Common myeloid progenitor, CD34-positive (primary cell): ENCODE measurements around the gene ZC3H15.

Source experiments
- CTCF ChIA-PET: fragments of 350-600 bp; sonication (Branson Sonifier 250); formaldehyde crosslinking; loops from one replicate; lab custom pipeline; 2021; ENCODE audit warnings: antibody characterized with exemption; lab: Charles Lee
- POLR2A ChIA-PET: fragments of 350-600 bp; sonication (Branson Sonifier 250); formaldehyde crosslinking; loops from one replicate; lab custom pipeline; 2021; ENCODE audit warnings: antibody characterized with exemption; lab: Charles Lee
- DNase-seq, 3 donors: peaks; one replicate each; pipeline versions ENCODE4 v3.0.0 to v3.0.0-alpha.2; 2013
- H3K27ac ChIP-seq, 2 experiments: 1 replicate in 1 of 2; 2 replicates in 1 of 2; pipeline ENCODE4 v1.7.0; 2013; ENCODE audit warnings: inconsistent platforms in 2 of 2, low read length in 2 of 2, mild to moderate bottlenecking in 2 of 2, low read depth in 1 of 2, moderate library complexity in 1 of 2; ENCODE audit not compliant: severe bottlenecking in 2 of 2, insufficient read depth in 1 of 2, poor library complexity in 1 of 2
- H3K27me3 ChIP-seq, 5 experiments: replicated peaks in 2 of 5; 1 replicate in 3 of 5; 2 replicates in 2 of 5; pipeline versions ENCODE4 v1.6.1 to v1.7.0; 2013; ENCODE audit warnings: low read length in 4 of 5, mild to moderate bottlenecking in 2 of 5, moderate library complexity in 2 of 5, inconsistent platforms in 1 of 5; ENCODE audit not compliant: insufficient read depth in 5 of 5, control insufficient read depth in 4 of 5
- H3K36me3 ChIP-seq, 4 experiments: 1 replicate in 2 of 4; 2 replicates in 2 of 4; pipeline versions ENCODE4 v1.6.1 to v1.7.0; 2013; ENCODE audit warnings: low read length in 3 of 4, control low read depth in 1 of 4, mild to moderate bottlenecking in 1 of 4; ENCODE audit not compliant: control insufficient read depth in 4 of 4, insufficient read depth in 4 of 4
- H3K4me1 ChIP-seq, 4 experiments: 1 replicate in 3 of 4; 2 replicates in 1 of 4; pipeline versions ENCODE4 v1.6.1 to v1.7.1; 2013; ENCODE audit warnings: low read length in 3 of 4, mild to moderate bottlenecking in 3 of 4, control low read depth in 1 of 4, inconsistent platforms in 1 of 4, moderate library complexity in 1 of 4; ENCODE audit not compliant: control insufficient read depth in 4 of 4, insufficient read depth in 4 of 4; ENCODE audit errors: control extremely low read depth in 1 of 4
- H3K4me3 ChIP-seq, 7 experiments: 1 replicate in 4 of 7; 2 replicates in 3 of 7; pipeline versions ENCODE4 v1.5.1 to v1.7.0; 2013; ENCODE audit warnings: mild to moderate bottlenecking in 7 of 7, low read length in 6 of 7, moderate library complexity in 6 of 7, inconsistent platforms in 2 of 7, low read depth in 2 of 7, control low read depth in 1 of 7; ENCODE audit not compliant: insufficient read depth in 4 of 7, control insufficient read depth in 1 of 7; ENCODE audit errors: extremely low read depth in 1 of 7
- H3K9me3 ChIP-seq, 5 experiments: 1 replicate in 4 of 5; 2 replicates in 1 of 5; pipeline versions ENCODE4 v1.6.1 to v1.7.1; 2013; ENCODE audit warnings: low read length in 4 of 5, mild to moderate bottlenecking in 2 of 5, inconsistent platforms in 1 of 5, low read depth in 1 of 5, moderate library complexity in 1 of 5; ENCODE audit not compliant: control insufficient read depth in 4 of 5, insufficient read depth in 2 of 5; ENCODE audit errors: control extremely low read depth in 1 of 5
- WGBS: methylation state at CpG from one replicate; pipeline ENCODE4 v1.1.5; 2013; ENCODE audit not compliant: insufficient coverage; 5-methylcytosine and 5-hydroxymethylcytosine counted together

The ZC3H15 gene

GRCh38 chr2:186455613-186456012 is 30.4 kb upstream of the ZC3H15 start:
- Histone ChIP-seq H3K4me1 (no peaks in the 10 kb centered on the region), H3K27ac (no peak overlapping the region), H3K27me3 (no peaks in the 10 kb centered on the region), H3K4me3 (no peak overlapping the region), H3K9me3 (no peaks in the 10 kb centered on the region), H3K36me3 (peaks cover 0 to 8% (median 3%) of the 10 kb centered on the region in 4 experiments)
- ChIA-PET CTCF (interaction anchor here (0.8 kb wide), 1 partner anchor 16 kb away, joined by 3 read pairs; no protein-coding TSS in a partner anchor), POLR2A (no interaction called here)
- DNase-seq: no peak

DNA sequence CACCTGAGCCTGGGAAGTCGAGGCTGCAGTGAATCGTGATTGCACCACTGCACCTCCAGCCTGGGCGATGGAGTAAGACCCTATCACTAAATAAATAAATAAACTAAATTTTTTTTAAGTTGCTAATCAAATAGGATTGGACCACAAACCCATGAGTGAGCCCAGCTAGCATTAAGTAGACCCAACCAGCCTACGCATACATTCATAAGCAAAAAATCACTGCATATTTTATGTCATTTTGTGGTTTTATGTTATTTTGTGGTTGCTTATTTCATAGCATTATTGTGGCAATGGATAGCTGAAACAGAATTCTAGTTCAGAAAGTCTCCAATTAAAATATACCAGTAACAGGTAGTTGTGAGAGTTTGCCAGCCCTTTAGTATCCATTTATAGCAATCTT is 29.1 kb upstream of the ZC3H15 start:
- Histone ChIP-seq H3K36me3 (peaks cover 0 to 8% (median 3%) of the 10 kb centered on the region in 4 experiments), H3K27ac (no peak overlapping the region), H3K9me3 (no peaks in the 10 kb centered on the region), H3K4me3 (no peak overlapping the region), H3K27me3 (no peaks in the 10 kb centered on the region), H3K4me1 (no peaks in the 10 kb centered on the region)
- ChIA-PET POLR2A (no interaction called here), CTCF (interaction anchor here (1.9 kb wide), 1 partner anchor 26 kb away, joined by 6 read pairs; no protein-coding TSS in a partner anchor)
- WGBS: 67% methylated on average over 1 of the region's 4 CpGs
- DNase-seq: no peak

- no peak overlapping the region for H3K4me3 ChIP-seq
- H3K27me3 ChIP-seq: no peaks in the 10 kb centered on the region
- ChIA-PET CTCF (interaction anchor here (0.6 to 1.9 kb wide), 3 partner anchors 25 to 1170 kb away, joined by 3 to 6 read pairs (median 4); no protein-coding TSS in a partner anchor), POLR2A (no interaction called here)
- DNase-seq: peak in 2 of 3 donors; percentile 45 to 53
- peaks cover 0 to 8% (median 3%) of the 10 kb centered on the region in 4 experiments for H3K36me3 ChIP-seq
- 13% methylated on average over 3 of the region's 3 CpGs for WGBS
- no peak overlapping the region for H3K27ac ChIP-seq
- H3K4me1 ChIP-seq: no peaks in the 10 kb centered on the region
- no peaks in the 10 kb centered on the region for H3K9me3 ChIP-seq
Measured at GRCh38 chr2:186457908-186458307, 28.2 kb upstream of the ZC3H15 start.

DNA sequence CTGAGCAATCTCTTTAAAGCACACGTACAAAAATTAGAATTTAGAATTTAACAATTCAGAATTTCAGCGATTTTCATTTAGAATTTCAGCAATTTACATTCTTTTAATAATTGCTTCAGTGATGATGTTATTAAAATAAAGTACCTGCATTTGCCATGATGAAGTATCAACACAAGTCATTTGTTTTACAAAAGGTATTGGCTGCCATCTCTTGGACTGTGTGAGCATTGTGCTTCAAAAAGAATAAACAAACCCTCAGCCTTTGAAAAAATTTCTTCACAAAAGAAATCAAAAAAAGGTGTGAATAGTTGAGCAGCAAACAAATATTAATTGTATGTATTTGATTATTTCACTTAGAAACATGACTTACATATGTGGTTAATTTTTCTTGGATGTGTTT is 27.1 kb upstream of the ZC3H15 start:
- ChIA-PET POLR2A (no interaction called here), CTCF (interaction anchor here (1.9 kb wide), 1 partner anchor 23 kb away, joined by 6 read pairs; no protein-coding TSS in a partner anchor)
- Histone ChIP-seq H3K9me3 (no peaks in the 10 kb centered on the region), H3K27ac (no peak overlapping the region), H3K4me3 (no peak overlapping the region), H3K36me3 (peaks cover 0 to 8% (median 2%) of the 10 kb centered on the region in 4 experiments), H3K4me1 (no peaks in the 10 kb centered on the region), H3K27me3 (no peaks in the 10 kb centered on the region)
- DNase-seq: peak in 2 of 3 donors; percentile 50 to 55
- WGBS: no CpG with 5 or more reads among the region's 2 CpGs

- Histone ChIP-seq H3K4me1 (no peaks in the 10 kb centered on the region), H3K36me3 (peaks cover 0 to 6% (median 1%) of the 10 kb centered on the region in 4 experiments), H3K27me3 (no peaks in the 10 kb centered on the region), H3K4me3 (no peak overlapping the region), H3K27ac (no peak overlapping the region), H3K9me3 (no peaks in the 10 kb centered on the region)
- WGBS: no CpG with 5 or more reads among the region's 1 CpG
- DNase-seq: peak; percentile 26 to 64 (median 57)
- POLR2A ChIA-PET: no interaction called here
- CTCF ChIA-PET: interaction anchor here (1.2 to 1.4 kb wide), 2 partner anchors 9 to 19 kb away, joined by 3 to 4 read pairs; no protein-coding TSS in a partner anchor
Measured at GRCh38 chr2:186460465-186460864, 25.6 kb upstream of the ZC3H15 start.

DNA sequence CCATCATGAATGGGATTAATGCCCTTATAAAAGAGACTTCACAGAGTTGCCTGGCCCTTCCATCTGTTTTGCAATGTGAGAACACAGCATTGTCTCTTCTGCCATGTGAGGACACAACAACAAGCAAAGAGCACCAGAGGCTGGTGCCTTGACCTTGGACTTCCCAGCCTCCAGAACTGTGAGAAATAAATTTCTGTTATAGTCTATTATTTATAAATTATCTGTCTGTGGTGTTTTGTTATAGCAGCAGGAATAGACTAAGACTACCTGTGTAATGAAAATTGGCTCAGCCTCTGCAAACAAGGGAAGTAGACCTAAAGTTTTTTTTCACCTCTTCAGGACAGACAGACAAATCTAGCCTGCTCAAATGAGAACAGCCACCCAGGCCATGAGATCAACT is 19.3 kb upstream of the ZC3H15 start:
- no peak overlapping the region for H3K4me3 ChIP-seq
- CTCF ChIA-PET: interaction anchor here (1.0 kb wide), 1 partner anchor 13 kb away, joined by 3 read pairs; no protein-coding TSS in a partner anchor
- DNase-seq: no peak
- H3K36me3 ChIP-seq: no peaks in the 10 kb centered on the region
- no peaks in the 10 kb centered on the region for H3K4me1 ChIP-seq
- no peaks in the 10 kb centered on the region for H3K27me3 ChIP-seq
- peaks cover 0 to 12% (median 4%) of the 10 kb centered on the region in 5 experiments for H3K9me3 ChIP-seq
- no peak overlapping the region for H3K27ac ChIP-seq
- POLR2A ChIA-PET: no interaction called here

- DNase-seq: peak in 1 of 3 donors; percentile 18
- Histone ChIP-seq H3K27ac (no peak overlapping the region), H3K4me1 (no peaks in the 10 kb centered on the region), H3K36me3 (no peaks in the 10 kb centered on the region), H3K27me3 (no peaks in the 10 kb centered on the region), H3K4me3 (no peak overlapping the region), H3K9me3 (peaks cover 0 to 15% (median 4%) of the 10 kb centered on the region in 5 experiments)
- ChIA-PET POLR2A (no interaction called here), CTCF (interaction anchor here (1.0 kb wide), 1 partner anchor 14 kb away, joined by 3 read pairs; no protein-coding TSS in a partner anchor)
- WGBS: 80% methylated on average over 1 of the region's 2 CpGs
Measured at GRCh38 chr2:186467421-186467820, 18.6 kb upstream of the ZC3H15 start.
